GM20000 (cell line): ENCODE data around the gene TMEM240.
"Not testable (repeated sequence)": the region's sequence is repeated elsewhere in the genome, so short reads cannot be mapped to it uniquely, and the experiment has no call there.

Source experiments
- DNase-seq: peaks from one replicate; pipeline ENCODE4 v3.0.0; 2012; ENCODE audit warnings: low spot score
- CTCF ChIP-seq: IDR thresholded peaks from 2 replicates; pipeline ENCODE4 v1.5.1; 2012; ENCODE audit warnings: mild to moderate bottlenecking, control low read depth; ENCODE audit errors: extremely low read depth, missing control alignments

The TMEM240 gene

GRCh38 chr1:1521331-1521730 lies 19.1 kb downstream of the TMEM240 start:
- DNase-seq: no peak

GRCh38 chr1:1519805-1520505 lies 20.5 kb downstream of the TMEM240 start:
- not testable (repeated sequence) for DNase-seq

More at GRCh38 chr1:1521331-1521730, 19.1 kb downstream of the TMEM240 start:
- no peak for TF ChIP-seq CTCF

GRCh38 chr1:1518621-1519007 lies 21.8 kb downstream of the TMEM240 start:
- DNase-seq: peak; percentile 17

- no peak for TF ChIP-seq CTCF
- DNase-seq: peak; percentile 21
Observed at GRCh38 chr1:1517973-1518620, 22.3 kb downstream of the TMEM240 start.

- DNase-seq: not testable (repeated sequence)
Observed at GRCh38 chr1:1516923-1517322, 23.5 kb downstream of the TMEM240 start.

- not testable (repeated sequence) for DNase-seq
Observed at GRCh38 chr1:1514376-1514775, 26.0 kb downstream of the TMEM240 start.

- DNase-seq: not testable (repeated sequence)
Observed at GRCh38 chr1:1513675-1514074, 26.7 kb downstream of the TMEM240 start.

- DNase-seq: not testable (repeated sequence)
Observed at GRCh38 chr1:1512425-1512824, 28.0 kb downstream of the TMEM240 start.

- TF ChIP-seq CTCF: no peak
- DNase-seq: peak; percentile 100
Observed at GRCh38 chr1:1511533-1512285, 28.7 kb downstream of the TMEM240 start, which contains the start of gene ATAD3A. ATAD3A (plus strand) TSS chr1:1512162; CDS start chr1:1512269, 107 bp downstream.

GRCh38 chr1:1510912-1511532 lies 29.4 kb downstream of the TMEM240 start:
- no peak for TF ChIP-seq CTCF
- peak; percentile 21 for DNase-seq

- not testable (repeated sequence) for DNase-seq
Observed at GRCh38 chr1:1509465-1509850, 31.0 kb downstream of the TMEM240 start.

GRCh38 chr1:1508775-1509464 lies 31.5 kb downstream of the TMEM240 start:
- not testable (repeated sequence) for DNase-seq
